HG02610 (cell line): ENCODE measurements around the gene ADGRA1.
"Not testable (repeated sequence)": the region's sequence is repeated elsewhere in the genome, so short reads cannot be mapped to it uniquely, and the experiment has no call there.

ENCODE experiments used
- ATAC-seq: cut with Tn5 transposase; IDR thresholded peaks from one replicate; pipeline ENCODE4 v1.9.1; 2021; ENCODE audit warnings: mild to moderate bottlenecking, moderate library complexity; ENCODE audit not compliant: unreplicated experiment

The ADGRA1 gene

GRCh38 chr10:133109711-133110110, 22.0 kb downstream of the ADGRA1 start:
- ATAC-seq, result no peak

- no peak for ATAC-seq
These were observed 22.4 kb downstream of the ADGRA1 start for GRCh38 chr10:133110133-133110532.

GRCh38 chr10:133110609-133111275, 23.0 kb downstream of the ADGRA1 start:
- no peak for ATAC-seq

- ATAC-seq, result not testable (repeated sequence)
These were observed 23.9 kb downstream of the ADGRA1 start for GRCh38 chr10:133111640-133112039.

GRCh38 chr10:133113146-133113830, 25.6 kb downstream of the ADGRA1 start:
- no peak for ATAC-seq

GRCh38 chr10:133113847-133114246, 26.1 kb downstream of the ADGRA1 start:
- ATAC-seq, result no peak

- no peak for ATAC-seq
These were observed 26.5 kb downstream of the ADGRA1 start for GRCh38 chr10:133114251-133114650.

- no peak for ATAC-seq
These were observed 27.2 kb downstream of the ADGRA1 start for GRCh38 chr10:133114726-133115452.

GRCh38 chr10:133115453-133115842, 27.7 kb downstream of the ADGRA1 start:
- ATAC-seq, result no peak

- no peak for ATAC-seq
These were observed 28.3 kb downstream of the ADGRA1 start for GRCh38 chr10:133115976-133116375.

GRCh38 chr10:133116455-133116854, 28.7 kb downstream of the ADGRA1 start:
- no peak for ATAC-seq

- no peak for ATAC-seq
These were observed 29.4 kb downstream of the ADGRA1 start for GRCh38 chr10:133117036-133117687.

- ATAC-seq, result no peak
These were observed 30.0 kb downstream of the ADGRA1 start for GRCh38 chr10:133117688-133118071.

GRCh38 chr10:133121479-133121878, 33.8 kb downstream of the ADGRA1 start:
- no peak for ATAC-seq

GRCh38 chr10:133122171-133122935, 34.6 kb downstream of the ADGRA1 start:
- no peak for ATAC-seq

- ATAC-seq, result no peak
These were observed 35.5 kb downstream of the ADGRA1 start for GRCh38 chr10:133123050-133123745.

GRCh38 chr10:133123746-133124356, 36.1 kb downstream of the ADGRA1 start:
- no peak for ATAC-seq

GRCh38 chr10:133124357-133125211, 36.9 kb downstream of the ADGRA1 start:
- no peak for ATAC-seq

GRCh38 chr10:133125901-133126300, 38.2 kb downstream of the ADGRA1 start:
- ATAC-seq, result no peak
